GM19395 (cell line): ENCODE data around the gene FHOD3.

Source experiments
- ATAC-seq: cut with Tn5 transposase; IDR thresholded peaks from one replicate; pipeline ENCODE4 v1.9.1; 2021; ENCODE audit warnings: mild to moderate bottlenecking, moderate library complexity; ENCODE audit not compliant: unreplicated experiment

Gene FHOD3

DNA sequence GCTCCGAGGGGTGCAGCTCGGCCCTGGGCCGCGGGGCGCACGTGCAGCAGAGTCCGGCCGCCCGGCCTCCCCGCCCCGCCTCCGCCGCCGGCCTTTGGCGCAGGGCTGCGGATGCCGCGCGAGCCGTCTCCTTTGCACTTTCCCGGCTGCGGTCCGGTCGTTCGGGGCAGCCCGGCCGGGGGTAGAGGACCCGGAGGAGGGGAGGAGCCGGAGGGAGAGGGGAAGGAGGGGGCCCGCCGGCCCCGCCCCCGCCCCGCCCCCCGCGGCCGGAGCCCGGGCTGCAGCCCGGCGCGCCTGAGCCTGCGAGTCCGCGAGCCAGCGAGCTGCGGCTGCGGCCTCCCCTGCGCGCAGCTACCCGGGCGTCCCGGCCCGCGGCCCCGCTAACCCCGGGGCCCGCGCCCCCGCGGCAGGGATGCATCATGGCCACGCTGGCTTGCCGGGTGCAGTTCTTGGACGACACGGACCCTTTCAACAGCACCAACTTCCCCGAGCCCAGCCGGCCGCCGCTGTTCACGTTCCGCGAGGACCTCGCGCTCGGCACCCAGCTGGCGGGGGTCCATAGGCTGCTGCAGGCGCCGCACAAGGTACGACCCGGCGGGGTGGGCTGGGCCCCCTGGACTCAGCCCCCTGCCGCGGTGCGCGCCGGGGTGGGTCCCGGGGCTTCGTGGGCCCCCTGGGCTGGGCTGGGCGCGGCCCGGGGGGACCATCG lies at the start of gene FHOD3:
FHOD3 (plus strand) TSS at position 297 of the 709 bp plus-strand sequence; CDS start at position 420, 123 bp downstream.
- ATAC-seq, result peak; percentile 68

DNA sequence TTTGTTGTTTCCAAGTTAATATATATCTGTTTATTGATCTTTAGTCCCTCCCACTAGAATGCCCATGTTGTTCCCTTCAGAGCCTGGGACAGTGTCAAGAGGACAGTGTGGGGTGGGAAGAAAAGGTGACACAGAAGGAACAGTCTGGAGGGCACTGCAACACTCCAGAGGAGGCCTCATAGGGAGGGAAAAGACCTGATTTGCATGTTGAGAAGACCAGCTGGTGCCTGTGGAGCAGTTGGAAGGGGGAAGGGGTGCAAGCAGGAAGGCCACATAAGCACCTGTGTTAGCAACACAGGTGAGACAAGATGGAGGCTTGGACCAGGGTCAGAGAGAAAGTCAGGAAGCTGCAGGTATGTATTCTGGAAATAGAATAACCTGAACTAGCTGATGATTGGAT lies 48.1 kb upstream of the FHOD3 start:
- ATAC-seq, result no peak

DNA sequence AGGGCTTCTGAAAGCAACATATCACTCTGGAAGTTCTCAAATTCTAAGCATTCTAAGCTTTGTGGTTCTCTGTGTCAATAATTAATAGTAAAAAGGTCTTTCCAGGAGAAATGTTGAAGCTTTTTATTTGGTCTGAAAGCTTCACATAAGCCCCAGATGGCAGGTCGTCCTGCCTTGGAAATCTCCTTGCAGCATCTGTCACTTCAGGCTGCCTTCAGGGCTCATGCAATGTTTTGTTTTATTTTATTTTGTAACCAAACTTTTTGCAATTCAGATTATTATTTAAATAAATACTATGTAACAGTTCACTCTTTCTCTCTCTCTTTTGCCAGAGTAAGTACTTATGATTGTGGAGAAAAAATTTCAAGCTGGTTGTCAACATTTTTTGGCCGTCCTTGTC lies 46.7 kb upstream of the FHOD3 start:
- ATAC-seq, result no peak

DNA sequence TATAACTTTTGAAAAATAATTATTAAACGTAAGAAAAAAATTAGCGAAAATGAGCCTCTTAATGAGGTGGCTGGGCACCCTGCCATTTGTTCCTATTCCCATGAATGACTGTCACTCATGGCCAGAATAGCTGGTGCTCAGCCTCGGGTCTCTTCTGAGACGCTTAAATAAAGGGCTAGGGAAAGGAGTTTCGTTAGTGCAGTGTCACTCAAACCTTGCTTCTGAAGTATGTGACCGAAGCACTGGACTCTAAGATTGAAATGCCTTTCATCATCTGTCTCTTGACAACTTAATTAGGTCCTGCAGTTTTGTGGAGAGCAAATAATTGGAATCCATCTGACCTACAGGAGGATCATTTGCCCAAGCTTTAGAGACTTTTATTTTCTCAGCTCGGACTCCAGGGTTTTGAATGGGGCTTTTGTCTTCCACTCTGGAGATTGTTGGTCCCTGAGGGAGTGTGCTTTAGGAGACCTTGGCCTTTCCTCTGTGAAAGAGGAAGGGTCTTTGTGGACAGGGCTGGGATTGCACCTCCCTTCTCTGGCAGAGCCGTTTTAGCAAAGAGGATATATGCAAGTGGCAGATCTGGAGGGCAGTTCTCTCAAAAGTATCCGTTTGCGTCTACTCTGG lies 42.3 kb upstream of the FHOD3 start:
- ATAC-seq, result no peak

GRCh38 chr18:36256094-36256493 lies 41.4 kb upstream of the FHOD3 start:
- no peak for ATAC-seq

- ATAC-seq, result no peak
These were observed 34.5 kb upstream of the FHOD3 start for GRCh38 chr18:36262971-36263370.

DNA sequence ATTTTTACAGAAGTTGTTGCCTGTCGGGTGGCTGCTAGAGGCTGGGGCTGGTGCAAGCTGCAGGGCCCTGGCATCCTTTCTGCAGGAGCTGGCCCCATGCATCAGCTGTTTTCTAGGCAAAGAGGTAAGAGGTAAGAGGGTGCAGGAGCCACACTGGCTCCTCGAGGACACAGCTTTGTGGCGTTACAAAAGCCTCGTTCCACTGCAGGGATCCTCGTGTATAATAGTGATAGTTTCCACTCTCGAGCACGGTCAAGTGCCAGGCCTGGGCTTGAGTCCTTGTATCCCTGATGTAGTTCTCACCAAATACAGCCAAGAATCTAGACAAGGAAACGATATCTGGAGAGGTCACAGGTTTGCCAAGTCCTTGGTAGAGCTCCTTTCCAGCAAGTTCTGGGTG lies 33.2 kb upstream of the FHOD3 start:
- no peak for ATAC-seq

DNA sequence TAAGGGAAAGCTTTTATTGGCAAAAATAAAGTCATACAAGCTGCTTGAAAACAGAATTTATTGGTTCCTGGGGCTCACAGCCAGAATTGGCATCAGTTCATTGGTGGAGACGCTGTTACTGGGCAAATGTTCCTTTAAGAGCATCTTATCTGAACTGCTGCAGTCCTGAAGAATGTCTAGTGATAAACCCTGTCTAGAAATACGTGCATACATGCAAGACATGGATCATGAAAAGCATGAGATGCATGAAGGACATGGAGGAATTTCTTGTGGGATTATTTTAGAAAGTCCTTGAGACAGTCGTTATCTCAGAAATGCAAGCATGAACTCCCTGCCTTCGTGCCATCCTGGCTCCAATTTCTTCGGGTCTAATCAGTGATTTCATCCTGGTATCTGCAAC lies 32.5 kb upstream of the FHOD3 start:
- ATAC-seq, result no peak

DNA sequence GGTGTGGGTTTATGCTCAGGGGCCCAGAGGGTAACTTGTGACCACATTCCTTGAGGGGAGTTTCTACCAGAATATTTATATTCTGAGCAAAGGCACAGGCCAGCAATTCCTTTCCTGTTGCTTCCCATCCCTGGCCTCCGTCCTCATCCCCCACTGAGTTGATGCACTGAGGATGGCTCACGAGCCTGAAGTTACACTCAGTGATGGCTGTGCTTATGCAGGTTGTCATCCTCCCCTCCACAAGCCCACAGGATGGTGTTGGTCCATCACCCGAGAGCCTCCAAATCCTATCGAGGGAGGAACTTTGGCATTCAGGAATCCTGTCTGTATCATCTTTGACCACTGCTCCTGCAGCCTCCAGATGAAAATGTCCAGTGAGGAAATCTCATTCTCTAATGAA lies 28.4 kb upstream of the FHOD3 start:
- ATAC-seq, result no peak

- no peak for ATAC-seq
These were observed 26.4 kb upstream of the FHOD3 start for GRCh38 chr18:36271153-36271552.

- ATAC-seq, result no peak
These were observed 24.2 kb upstream of the FHOD3 start for GRCh38 chr18:36273347-36273746.

DNA sequence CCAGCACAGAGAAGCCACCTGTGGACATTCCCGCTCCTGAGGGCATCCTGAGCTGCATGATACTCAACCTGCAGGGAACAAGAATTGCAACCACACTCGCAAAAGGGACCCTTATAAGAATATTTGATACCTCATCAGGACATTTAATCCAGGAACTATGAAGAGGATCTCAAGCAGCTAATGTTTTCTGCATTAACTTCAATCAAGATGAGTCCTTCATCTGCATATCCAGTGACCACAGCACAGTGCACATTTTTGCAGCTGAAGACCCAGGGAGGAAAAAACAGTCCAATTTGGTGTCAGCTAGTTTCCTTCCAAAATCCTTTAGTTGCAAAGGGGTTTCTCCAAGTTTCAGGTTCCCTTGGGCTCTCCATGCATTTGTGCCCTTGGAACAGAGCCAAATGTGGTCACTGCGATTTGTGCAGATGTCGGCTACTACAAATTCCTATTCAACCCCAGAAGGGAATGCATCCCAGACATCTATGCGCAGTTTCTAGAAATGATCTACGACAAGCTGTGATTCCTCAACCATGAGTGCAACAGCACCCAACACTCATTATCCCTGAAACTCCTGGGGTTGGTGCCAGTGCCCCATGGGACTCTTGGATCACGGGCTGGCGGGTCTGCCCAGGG lies 23.3 kb upstream of the FHOD3 start:
- no peak for ATAC-seq

DNA sequence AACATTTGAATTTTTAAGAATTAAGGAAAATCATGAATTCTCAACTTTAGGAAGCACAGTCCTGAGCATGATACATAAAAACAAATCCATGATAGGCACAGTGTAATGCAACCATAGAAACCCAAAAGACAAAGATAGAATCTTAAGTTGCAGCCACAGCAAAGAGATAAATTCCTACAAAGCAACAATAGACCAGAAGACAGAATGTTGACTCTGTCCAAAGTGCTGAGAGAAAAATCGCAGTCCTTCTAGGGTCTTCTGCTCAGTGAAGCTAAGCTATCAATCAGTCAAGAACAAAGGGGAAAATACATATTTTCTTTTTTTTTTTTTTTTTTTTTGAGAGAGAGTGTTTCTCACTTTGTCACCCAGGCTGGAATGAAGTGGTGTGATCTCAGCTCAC lies 22.0 kb upstream of the FHOD3 start:
- no peak for ATAC-seq

GRCh38 chr18:36279001-36279400 lies 18.5 kb upstream of the FHOD3 start:
- no peak for ATAC-seq

DNA sequence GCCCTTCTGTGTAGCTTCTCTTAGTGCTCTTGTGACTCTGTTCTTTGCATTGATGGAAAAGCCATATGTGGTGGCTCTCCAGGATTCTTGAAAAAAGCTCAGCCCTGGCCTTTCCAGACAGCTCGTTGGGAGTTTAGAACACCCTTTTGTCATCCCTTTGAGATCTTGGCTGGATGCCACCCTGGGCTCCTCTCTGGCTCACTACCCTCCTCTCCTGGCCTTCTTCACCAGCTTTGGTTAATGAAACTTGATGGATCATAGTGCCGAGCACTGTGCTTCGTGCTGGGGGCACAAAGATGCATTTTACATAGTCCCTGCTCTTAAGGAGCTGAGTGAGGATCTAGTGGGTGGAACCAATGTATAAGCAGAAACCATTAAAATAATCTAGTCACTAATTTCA lies 15.6 kb upstream of the FHOD3 start:
- no peak for ATAC-seq

GRCh38 chr18:36283448-36283847 lies 14.1 kb upstream of the FHOD3 start:
- no peak for ATAC-seq

- ATAC-seq, result no peak
These were observed 13.2 kb upstream of the FHOD3 start for GRCh38 chr18:36284268-36284667.

DNA sequence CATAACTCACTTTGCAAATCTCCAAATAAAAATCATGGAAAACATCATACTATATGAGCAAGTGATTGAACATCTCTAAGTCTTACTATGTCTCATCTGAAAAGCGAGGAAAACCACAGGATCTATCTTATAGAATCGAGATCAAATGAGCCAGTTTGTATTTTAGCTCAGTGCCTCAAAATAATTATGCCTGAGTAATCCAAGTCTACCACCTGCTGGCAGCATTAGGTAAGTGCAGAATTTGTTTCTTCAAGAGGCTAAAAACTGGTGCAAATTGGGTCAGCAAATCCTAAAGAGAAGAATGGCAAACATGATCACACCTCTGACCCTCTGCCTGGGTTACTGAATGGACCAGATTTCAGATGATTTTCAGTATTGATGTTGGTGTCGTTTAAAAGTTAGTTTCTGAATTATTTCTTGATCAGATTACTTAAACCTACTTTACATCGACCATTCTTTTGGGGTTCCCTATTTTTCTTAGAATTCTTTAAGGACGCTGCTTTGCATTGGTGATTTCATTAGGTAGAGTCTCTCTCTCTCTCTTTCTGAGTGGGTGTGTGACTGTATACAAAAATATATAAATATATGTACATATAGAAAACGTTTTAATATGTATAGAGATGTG lies 12.7 kb upstream of the FHOD3 start:
- ATAC-seq, result no peak

- no peak for ATAC-seq
These were observed 9.9 kb upstream of the FHOD3 start for GRCh38 chr18:36287653-36288052.

DNA sequence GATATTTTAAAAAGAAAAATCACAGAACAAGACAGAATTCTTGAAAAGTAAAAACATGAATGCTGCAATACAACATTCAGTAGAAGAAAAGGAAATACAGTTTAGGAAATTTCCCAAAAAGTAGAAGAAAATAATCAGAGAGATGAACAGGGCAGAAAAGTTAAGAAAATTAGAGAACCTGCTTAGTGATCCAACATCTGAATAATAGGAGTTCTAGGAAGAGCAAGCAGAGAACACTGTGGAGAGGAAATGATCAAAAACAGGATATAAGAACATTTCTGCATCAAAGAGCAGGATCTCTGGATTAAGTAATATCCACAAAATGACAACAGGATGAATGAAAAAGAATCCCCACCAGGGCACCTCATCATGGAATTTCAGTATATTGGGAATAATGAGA lies 8.8 kb upstream of the FHOD3 start:
- no peak for ATAC-seq

- no peak for ATAC-seq
These were observed 3.5 kb upstream of the FHOD3 start for GRCh38 chr18:36294031-36294430.

DNA sequence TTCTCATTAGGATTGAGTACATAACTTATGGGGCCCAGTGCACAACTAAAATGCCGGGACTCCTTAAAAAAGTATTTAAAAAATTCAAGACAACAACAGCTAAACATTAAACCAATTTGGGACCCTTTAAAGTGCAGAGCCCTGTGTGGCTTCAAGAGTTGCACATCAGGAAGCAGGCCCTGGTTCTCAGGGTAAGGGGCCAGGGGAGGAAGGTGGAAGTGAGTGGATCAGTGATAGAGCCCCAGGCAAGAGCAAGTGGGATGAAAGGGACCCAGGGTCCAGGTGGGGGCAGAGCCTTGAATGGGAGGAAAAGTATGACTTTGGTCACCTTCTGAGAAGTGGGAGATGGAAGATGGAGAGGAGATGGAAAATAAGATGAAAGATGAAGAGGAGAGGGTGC lies 2.3 kb upstream of the FHOD3 start:
- ATAC-seq, result no peak
